Neutrophil (primary cell): Measurements from ENCODE around the gene PTGER4.

Experiments
- H3K27ac ChIP-seq: fragments of 200-600 bp; sonication (generic); 2 replicates; pipeline ENCODE4 v1.5.1; 2016; ENCODE audit warnings: mild to moderate bottlenecking, moderate library complexity
- H3K27me3 ChIP-seq: fragments of 200-600 bp; sonication (generic); 2 replicates; pipeline ENCODE4 v1.6.0; 2016; ENCODE audit warnings: mild to moderate bottlenecking
- H3K36me3 ChIP-seq: fragments of 200-600 bp; sonication (generic); 2 replicates; pipeline ENCODE4 v1.5.1; 2017
- H3K4me1 ChIP-seq, 2 experiments: fragments of 200-600 bp in 1 of 2; sonication (generic) in 1 of 2; 1 replicate in 1 of 2; 2 replicates in 1 of 2; pipeline versions ENCODE4 v1.5.1 to v1.6.1; 2013 to 2016; ENCODE audit warnings: low read depth in 1 of 2, low read length in 1 of 2, mild to moderate bottlenecking in 1 of 2, moderate library complexity in 1 of 2; ENCODE audit not compliant: control insufficient read depth in 1 of 2, insufficient read depth in 1 of 2
- H3K4me3 ChIP-seq, 2 experiments: fragments of 200-600 bp in 1 of 2; sonication (generic) in 1 of 2; 1 replicate in 1 of 2; 2 replicates in 1 of 2; pipeline ENCODE4 v1.5.1; 2013 to 2016; ENCODE audit warnings: low read depth in 1 of 2, low read length in 1 of 2, mild to moderate bottlenecking in 1 of 2, moderate library complexity in 1 of 2
- H3K9me3 ChIP-seq: fragments of 200-600 bp; sonication (generic); 2 replicates; pipeline ENCODE4 v1.5.1; 2016
- CTCF ChIP-seq: fragments of 200-600 bp; sonication (generic); IDR thresholded peaks from 2 replicates; pipeline ENCODE4 v1.5.1; 2016; ENCODE audit warnings: antibody characterized with exemption

The PTGER4 gene

GRCh38 chr5:40688127-40688761 lies 8.5 kb downstream of the PTGER4 start:
- Histone ChIP-seq H3K4me1 (peaks cover 50 to 51% of the 10 kb centered on the region in 2 experiments), H3K4me3 (no peak overlapping the region), H3K27ac (peak overlapping the region; percentile 0), H3K36me3 (peaks cover 26% of the 10 kb centered on the region), H3K27me3 (no peaks in the 10 kb centered on the region), H3K9me3 (no peaks in the 10 kb centered on the region)
- TF ChIP-seq CTCF = peak; percentile 89

GRCh38 chr5:40688996-40689395 lies 9.3 kb downstream of the PTGER4 start:
- Histone ChIP-seq H3K27me3 (no peaks in the 10 kb centered on the region), H3K27ac (no peak overlapping the region), H3K9me3 (no peaks in the 10 kb centered on the region), H3K4me1 (peaks cover 44 to 45% of the 10 kb centered on the region in 2 experiments), H3K4me3 (no peak overlapping the region), H3K36me3 (peaks cover 30% of the 10 kb centered on the region)
- TF ChIP-seq CTCF = no peak

GRCh38 chr5:40689438-40689837 lies 9.7 kb downstream of the PTGER4 start:
- TF ChIP-seq CTCF = no peak
- peaks cover 32% of the 10 kb centered on the region for H3K36me3 ChIP-seq
- H3K27me3 ChIP-seq = no peaks in the 10 kb centered on the region
- no peak overlapping the region for H3K4me3 ChIP-seq
- H3K27ac ChIP-seq = no peak overlapping the region
- no peaks in the 10 kb centered on the region for H3K9me3 ChIP-seq
- H3K4me1 ChIP-seq = peaks cover 39 to 40% of the 10 kb centered on the region in 2 experiments

- H3K36me3 ChIP-seq = peaks cover 32% of the 10 kb centered on the region
- H3K4me3 ChIP-seq = no peak overlapping the region
- H3K9me3 ChIP-seq = no peaks in the 10 kb centered on the region
- H3K27me3 ChIP-seq = no peaks in the 10 kb centered on the region
- peaks cover 31 to 32% of the 10 kb centered on the region in 2 experiments for H3K4me1 ChIP-seq
- no peak for TF ChIP-seq CTCF
- no peak overlapping the region for H3K27ac ChIP-seq
Measured at GRCh38 chr5:40690267-40690666, 10.6 kb downstream of the PTGER4 start.

GRCh38 chr5:40691894-40692293 lies 12.2 kb downstream of the PTGER4 start:
- peaks cover 15 to 16% of the 10 kb centered on the region in 2 experiments for H3K4me1 ChIP-seq
- H3K27me3 ChIP-seq = no peaks in the 10 kb centered on the region
- no peak overlapping the region for H3K27ac ChIP-seq
- H3K9me3 ChIP-seq = no peaks in the 10 kb centered on the region
- no peak for TF ChIP-seq CTCF
- no peak overlapping the region for H3K4me3 ChIP-seq
- peaks cover 32% of the 10 kb centered on the region for H3K36me3 ChIP-seq
